ENCODE results near the gene CHST4.
"Not testable (repeated sequence)": the region's sequence is repeated elsewhere in the genome, so short reads cannot be mapped to it uniquely, and the experiment has no call there.

The CHST4 gene

DNA sequence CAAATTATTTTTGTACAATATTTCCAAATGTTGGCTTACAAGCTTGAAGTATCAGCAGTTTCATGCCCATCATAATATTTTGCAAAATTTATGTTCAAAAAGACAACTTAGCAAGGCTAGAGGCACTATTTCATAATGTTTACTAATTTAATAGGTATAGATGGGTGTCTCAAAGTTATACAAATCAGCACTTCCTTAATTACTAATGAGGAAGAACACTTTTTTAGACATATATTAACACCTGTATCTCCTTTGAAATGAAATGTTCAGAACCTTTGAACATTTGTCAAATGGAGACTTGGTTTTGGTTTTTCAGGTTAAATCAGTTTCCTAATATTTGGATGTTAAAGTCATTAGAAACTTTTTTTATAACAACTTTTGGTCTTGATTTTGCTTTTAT, 48.5 kb downstream of the CHST4 start:
- no peaks in the 10 kb centered on the region for H3K4me1 ChIP-seq (ENCODE audit: control insufficient read depth, low read depth, low read length)
- no peaks in the 10 kb centered on the region for H3K36me3 ChIP-seq (ENCODE audit: control insufficient read depth, low read depth, low read length)
- no peaks in the 10 kb centered on the region for H3K27me3 ChIP-seq (ENCODE audit: control insufficient read depth, insufficient read depth, low read length)
- H3K9me3 ChIP-seq (ENCODE audit: control insufficient read depth, low read depth, low read length), result no peaks in the 10 kb centered on the region
- H3K4me3 ChIP-seq (ENCODE audit: low read length), result no peak overlapping the region
- no peak overlapping the region for H3K27ac ChIP-seq (ENCODE audit: low read length)
- H3K9ac ChIP-seq (ENCODE audit: low read length), result no peak overlapping the region

DNA sequence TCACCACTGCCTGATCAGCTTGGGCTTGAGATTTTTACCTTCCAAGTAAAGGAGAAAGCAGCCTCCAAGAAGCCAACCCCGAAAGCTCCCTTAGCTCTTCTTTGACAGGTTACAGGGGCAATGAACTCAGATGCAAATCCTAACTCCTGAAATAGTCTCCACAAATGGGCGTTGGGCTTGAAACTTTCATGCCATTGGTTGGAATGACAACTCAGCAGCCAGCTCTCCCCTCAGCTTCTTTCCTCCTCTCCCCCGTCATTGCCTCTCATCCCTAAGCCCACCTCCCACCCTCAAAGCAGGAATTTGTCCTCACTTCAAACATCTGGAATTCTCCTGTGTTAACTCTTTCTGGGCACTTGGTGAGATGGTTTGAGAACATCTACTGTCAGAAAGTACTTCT, 50.7 kb downstream of the CHST4 start, which contains the start of gene TAT:
TSS of gene TAT (minus strand) at position 122 of the 400 bp plus-strand sequence. CDS start 677 bp downstream, outside the sequence.
- H3K27ac ChIP-seq (ENCODE audit: low read length), result no peak within 1 kb of the TSS

DNA sequence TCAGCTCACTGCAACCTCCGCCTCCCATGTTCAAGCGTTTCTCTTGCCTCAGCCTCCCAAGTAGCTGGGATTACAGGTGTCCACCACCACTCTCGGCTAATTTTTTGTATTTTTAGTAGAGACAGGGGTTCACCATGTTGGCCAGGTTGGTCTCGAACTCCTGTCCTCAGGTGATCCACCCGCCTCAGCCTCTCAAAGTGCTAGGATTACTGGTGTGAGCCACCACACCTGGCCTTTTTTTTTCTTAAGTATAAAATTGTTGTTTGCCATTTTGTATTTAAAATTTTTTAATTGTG, 56.3 kb downstream of the CHST4 start:
- H3K9ac ChIP-seq (ENCODE audit: low read length); H3K27me3 ChIP-seq (ENCODE audit: control insufficient read depth, insufficient read depth, low read length); H3K27ac ChIP-seq (ENCODE audit: low read length); H3K9me3 ChIP-seq (ENCODE audit: control insufficient read depth, low read depth, low read length); H3K4me3 ChIP-seq (ENCODE audit: low read length); H3K36me3 ChIP-seq (ENCODE audit: control insufficient read depth, low read depth, low read length); H3K4me1 ChIP-seq (ENCODE audit: control insufficient read depth, low read depth, low read length): not testable (repeated sequence)

More for the DNA sequence above, 50.7 kb downstream of the CHST4 start, which contains the start of gene TAT:
- H3K4me3 ChIP-seq (ENCODE audit: low read length), result no peak within 1 kb of the TSS
- H3K9me3 ChIP-seq (ENCODE audit: control insufficient read depth, low read depth, low read length), result no peaks in the 10 kb centered on the region
- no peaks in the 10 kb centered on the region for H3K4me1 ChIP-seq (ENCODE audit: control insufficient read depth, low read depth, low read length)
- H3K27me3 ChIP-seq (ENCODE audit: control insufficient read depth, insufficient read depth, low read length), result no peaks in the 10 kb centered on the region
- no peak within 1 kb of the TSS for H3K9ac ChIP-seq (ENCODE audit: low read length)
- no peaks in the 10 kb centered on the region for H3K36me3 ChIP-seq (ENCODE audit: control insufficient read depth, low read depth, low read length)

DNA sequence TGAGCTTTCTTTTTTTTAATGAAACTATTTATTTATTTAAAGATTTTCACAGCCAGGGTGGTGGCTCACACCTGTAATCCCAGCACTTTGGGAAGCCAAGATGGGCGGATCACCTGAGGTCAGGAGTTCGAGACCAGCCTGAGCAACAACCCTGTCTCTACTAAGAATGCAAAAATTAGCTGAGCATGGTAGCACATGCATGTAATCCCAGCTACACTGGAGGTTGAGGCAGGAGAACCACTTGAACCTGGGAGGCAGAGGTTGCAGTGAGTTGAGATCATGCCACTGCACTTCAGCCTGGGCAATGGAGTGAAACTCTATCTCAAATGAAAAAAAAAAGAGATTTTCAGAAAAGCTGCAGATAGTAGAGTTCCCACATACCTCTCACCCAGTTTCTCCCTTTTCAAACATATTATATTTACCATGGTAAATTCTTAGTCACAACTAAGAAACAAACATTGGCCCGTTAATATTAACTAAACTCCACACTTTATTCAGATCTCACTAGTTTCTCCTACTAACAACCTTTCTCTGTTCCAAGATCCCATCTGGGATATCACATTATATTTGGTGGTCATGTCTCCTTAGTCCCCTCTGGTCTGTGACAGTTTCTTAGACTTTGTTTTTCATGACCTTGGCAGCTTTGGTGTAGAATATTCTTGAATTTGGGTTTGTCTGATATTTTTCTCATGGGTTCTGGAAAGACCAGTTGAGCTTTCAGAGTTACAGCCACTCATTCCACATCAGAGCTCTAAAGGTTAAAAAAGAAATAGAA, 58.5 kb downstream of the CHST4 start:
- H3K4me3 ChIP-seq (ENCODE audit: low read length), result no peak overlapping the region
- H3K9me3 ChIP-seq (ENCODE audit: control insufficient read depth, low read depth, low read length), result no peaks in the 10 kb centered on the region
- H3K4me1 ChIP-seq (ENCODE audit: control insufficient read depth, low read depth, low read length), result no peaks in the 10 kb centered on the region
- no peaks in the 10 kb centered on the region for H3K36me3 ChIP-seq (ENCODE audit: control insufficient read depth, low read depth, low read length)
- H3K27ac ChIP-seq (ENCODE audit: low read length), result no peak overlapping the region
- H3K9ac ChIP-seq (ENCODE audit: low read length), result no peak overlapping the region
- no peaks in the 10 kb centered on the region for H3K27me3 ChIP-seq (ENCODE audit: control insufficient read depth, insufficient read depth, low read length)

DNA sequence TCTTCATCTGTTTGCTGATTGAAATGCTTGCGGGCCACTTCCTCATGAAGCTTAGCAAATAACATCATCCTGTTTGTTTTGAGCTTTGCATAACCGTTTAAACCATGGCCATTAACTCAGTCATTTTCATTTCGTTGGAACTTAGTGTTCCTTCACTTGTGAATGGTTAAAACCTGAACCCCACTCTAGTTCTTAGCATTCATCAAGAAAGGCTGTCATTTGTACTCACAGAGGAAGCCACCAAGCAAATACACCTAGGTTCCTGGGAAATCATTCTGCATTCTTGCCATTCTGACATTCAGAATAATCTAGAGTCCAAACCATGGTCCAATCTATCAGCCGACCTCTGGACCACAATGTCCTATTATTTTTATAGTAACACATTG, 59.1 kb downstream of the CHST4 start:
- no peaks in the 10 kb centered on the region for H3K36me3 ChIP-seq (ENCODE audit: control insufficient read depth, low read depth, low read length)
- H3K4me1 ChIP-seq (ENCODE audit: control insufficient read depth, low read depth, low read length), result no peaks in the 10 kb centered on the region
- no peak overlapping the region for H3K9ac ChIP-seq (ENCODE audit: low read length)
- no peak overlapping the region for H3K27ac ChIP-seq (ENCODE audit: low read length)
- H3K27me3 ChIP-seq (ENCODE audit: control insufficient read depth, insufficient read depth, low read length), result no peaks in the 10 kb centered on the region
- no peak overlapping the region for H3K4me3 ChIP-seq (ENCODE audit: low read length)
- H3K9me3 ChIP-seq (ENCODE audit: control insufficient read depth, low read depth, low read length), result no peaks in the 10 kb centered on the region
